OCI-LY1 (cell line): ENCODE results near the gene CELSR1.

Source experiments
- EZH2 ChIP-seq: fragments of 200-600 bp; sonication (generic), shearing (Covaris generic); IDR thresholded peaks from 2 replicates; pipeline ENCODE4 v1.8.0; 2017; ENCODE audit warnings: borderline replicate concordance, mixed run types, mild to moderate bottlenecking, antibody characterized with exemption, low read length, moderate library complexity, mixed read lengths
- TF ChIP-seq, protein P1 (sequence below): fragments of 200-600 bp; sonication (generic), shearing (Covaris generic); IDR thresholded peaks from 2 replicates; pipeline ENCODE4 v1.5.1; 2017; ENCODE audit warnings: mild to moderate bottlenecking, antibody characterized with exemption, low read length, moderate library complexity, mixed read lengths

DNA sequence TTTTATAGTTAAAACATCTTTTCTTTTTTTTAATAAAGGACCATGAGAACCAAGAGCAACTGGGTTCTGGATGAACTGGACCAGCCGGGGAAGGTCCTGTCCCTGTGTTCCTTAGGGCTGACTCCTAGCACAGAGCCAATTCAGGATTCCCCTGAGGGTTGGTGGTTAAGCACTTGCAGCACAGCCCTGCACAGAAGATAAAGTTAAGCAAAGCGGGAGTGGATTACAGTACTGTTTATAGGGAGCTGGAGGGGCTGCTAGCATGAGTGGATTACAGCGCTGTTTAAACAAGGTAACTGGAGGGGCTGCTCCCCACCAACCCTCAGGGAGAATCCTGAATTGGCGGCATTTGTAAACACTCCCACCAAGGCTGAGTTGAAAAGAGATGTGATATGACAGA is 90.6 kb downstream of the CELSR1 start:
- TF ChIP-seq, protein P1, sequence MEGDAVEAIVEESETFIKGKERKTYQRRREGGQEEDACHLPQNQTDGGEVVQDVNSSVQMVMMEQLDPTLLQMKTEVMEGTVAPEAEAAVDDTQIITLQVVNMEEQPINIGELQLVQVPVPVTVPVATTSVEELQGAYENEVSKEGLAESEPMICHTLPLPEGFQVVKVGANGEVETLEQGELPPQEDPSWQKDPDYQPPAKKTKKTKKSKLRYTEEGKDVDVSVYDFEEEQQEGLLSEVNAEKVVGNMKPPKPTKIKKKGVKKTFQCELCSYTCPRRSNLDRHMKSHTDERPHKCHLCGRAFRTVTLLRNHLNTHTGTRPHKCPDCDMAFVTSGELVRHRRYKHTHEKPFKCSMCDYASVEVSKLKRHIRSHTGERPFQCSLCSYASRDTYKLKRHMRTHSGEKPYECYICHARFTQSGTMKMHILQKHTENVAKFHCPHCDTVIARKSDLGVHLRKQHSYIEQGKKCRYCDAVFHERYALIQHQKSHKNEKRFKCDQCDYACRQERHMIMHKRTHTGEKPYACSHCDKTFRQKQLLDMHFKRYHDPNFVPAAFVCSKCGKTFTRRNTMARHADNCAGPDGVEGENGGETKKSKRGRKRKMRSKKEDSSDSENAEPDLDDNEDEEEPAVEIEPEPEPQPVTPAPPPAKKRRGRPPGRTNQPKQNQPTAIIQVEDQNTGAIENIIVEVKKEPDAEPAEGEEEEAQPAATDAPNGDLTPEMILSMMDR, result no peak
- no peak for TF ChIP-seq EZH2
